GM06990 (cell line): ENCODE measurements around the gene KCNK13.
"Not testable (repeated sequence)": the region's sequence is repeated elsewhere in the genome, so short reads cannot be mapped to it uniquely, and the experiment has no call there.

ENCODE experiments used
- DNase-seq: peaks from one replicate; pipeline ENCODE4 v3.0.0-alpha.2; 2011; ENCODE audit not compliant: insufficient read length; ENCODE audit errors: extremely low read depth
- H3K27me3 ChIP-seq: replicated peaks from 2 replicates; pipeline ENCODE4 v1.6.0; 2011; ENCODE audit warnings: low read length; ENCODE audit not compliant: control insufficient read depth, insufficient read depth
- H3K36me3 ChIP-seq: 2 replicates; pipeline ENCODE4 v1.5.1; 2011; ENCODE audit warnings: low read length; ENCODE audit not compliant: control insufficient read depth, insufficient read depth
- H3K4me3 ChIP-seq: replicated peaks from 2 replicates; pipeline ENCODE4 v1.5.1; 2011; ENCODE audit warnings: low read depth, mild to moderate bottlenecking, control low read depth, low read length
- TF ChIP-seq, protein P1 (sequence below): IDR thresholded peaks from 2 replicates; pipeline ENCODE4 v1.5.1; 2011; ENCODE audit warnings: low read length, control low read depth, mild to moderate bottlenecking, inconsistent platforms; ENCODE audit not compliant: insufficient read depth, poor library complexity, severe bottlenecking

Gene KCNK13

DNA sequence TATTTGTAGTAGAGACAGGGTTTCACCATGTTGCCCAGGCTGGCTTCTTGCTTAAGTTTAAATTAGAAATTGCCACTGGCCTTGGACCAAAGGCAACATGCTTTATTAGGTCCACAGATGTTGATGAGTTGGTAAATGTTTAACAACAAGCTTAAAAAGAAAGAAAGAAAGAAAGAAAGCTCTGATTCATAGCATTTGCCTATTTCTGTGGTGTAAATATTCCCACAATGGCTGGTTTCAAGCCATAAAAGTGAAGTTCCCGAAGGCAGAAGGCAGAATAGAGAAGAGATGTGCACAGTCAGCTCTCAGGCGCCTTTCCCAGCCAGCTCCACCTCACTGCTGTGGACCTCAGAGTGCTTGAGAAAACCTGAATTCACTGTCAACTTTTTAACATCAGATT lies 26.4 kb downstream of the KCNK13 start:
- Histone ChIP-seq H3K27me3 (no peaks in the 10 kb centered on the region), H3K4me3 (no peak overlapping the region), H3K36me3 (no peaks in the 10 kb centered on the region)
- no peak for DNase-seq
- TF ChIP-seq, protein P1, sequence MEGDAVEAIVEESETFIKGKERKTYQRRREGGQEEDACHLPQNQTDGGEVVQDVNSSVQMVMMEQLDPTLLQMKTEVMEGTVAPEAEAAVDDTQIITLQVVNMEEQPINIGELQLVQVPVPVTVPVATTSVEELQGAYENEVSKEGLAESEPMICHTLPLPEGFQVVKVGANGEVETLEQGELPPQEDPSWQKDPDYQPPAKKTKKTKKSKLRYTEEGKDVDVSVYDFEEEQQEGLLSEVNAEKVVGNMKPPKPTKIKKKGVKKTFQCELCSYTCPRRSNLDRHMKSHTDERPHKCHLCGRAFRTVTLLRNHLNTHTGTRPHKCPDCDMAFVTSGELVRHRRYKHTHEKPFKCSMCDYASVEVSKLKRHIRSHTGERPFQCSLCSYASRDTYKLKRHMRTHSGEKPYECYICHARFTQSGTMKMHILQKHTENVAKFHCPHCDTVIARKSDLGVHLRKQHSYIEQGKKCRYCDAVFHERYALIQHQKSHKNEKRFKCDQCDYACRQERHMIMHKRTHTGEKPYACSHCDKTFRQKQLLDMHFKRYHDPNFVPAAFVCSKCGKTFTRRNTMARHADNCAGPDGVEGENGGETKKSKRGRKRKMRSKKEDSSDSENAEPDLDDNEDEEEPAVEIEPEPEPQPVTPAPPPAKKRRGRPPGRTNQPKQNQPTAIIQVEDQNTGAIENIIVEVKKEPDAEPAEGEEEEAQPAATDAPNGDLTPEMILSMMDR, result no peak

DNA sequence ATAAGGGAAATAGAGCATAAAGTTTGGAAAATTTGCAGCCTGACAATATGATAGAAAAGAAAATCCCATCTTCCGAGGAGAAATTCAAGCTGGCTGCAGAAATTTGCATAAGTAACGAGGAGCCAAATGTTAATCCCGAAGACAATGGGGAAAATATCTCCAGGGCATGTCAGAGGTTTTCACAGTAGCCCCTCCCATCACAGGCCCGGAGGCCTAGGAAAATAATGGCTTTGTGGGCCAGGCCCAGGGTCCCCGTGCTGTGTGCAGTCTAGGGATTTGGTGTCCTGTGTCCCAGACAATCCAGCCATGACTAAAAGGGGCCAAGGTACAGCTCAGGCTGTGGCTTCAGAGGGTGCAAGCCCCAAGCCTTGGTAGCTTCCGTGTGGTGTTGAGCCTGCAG lies 27.7 kb downstream of the KCNK13 start:
- H3K36me3 ChIP-seq, H3K27me3 ChIP-seq, DNase-seq, H3K4me3 ChIP-seq: not testable (repeated sequence)

DNA sequence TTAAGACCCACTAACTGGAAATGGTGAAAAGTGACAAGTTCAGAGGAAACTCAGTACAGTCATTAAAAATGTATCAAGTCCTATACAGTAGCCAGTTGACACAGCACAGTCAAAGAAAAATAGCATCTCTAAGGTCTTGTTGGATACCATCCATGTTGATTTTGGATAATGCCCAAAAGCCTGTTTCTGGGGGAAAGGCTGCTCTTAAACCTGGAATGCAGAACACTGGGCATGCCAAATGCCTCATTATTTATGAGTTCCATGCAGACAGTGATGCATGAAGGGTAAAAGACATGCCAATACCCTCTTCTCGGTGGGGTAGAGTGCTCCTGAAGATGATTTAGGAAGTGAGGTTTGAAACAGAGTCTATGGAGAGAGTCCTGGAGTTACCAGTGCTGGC lies 29.6 kb downstream of the KCNK13 start:
- Histone ChIP-seq H3K27me3 (no peaks in the 10 kb centered on the region), H3K36me3 (no peaks in the 10 kb centered on the region), H3K4me3 (no peak overlapping the region)
- TF ChIP-seq, protein P1, result no peak
- DNase-seq, result no peak

DNA sequence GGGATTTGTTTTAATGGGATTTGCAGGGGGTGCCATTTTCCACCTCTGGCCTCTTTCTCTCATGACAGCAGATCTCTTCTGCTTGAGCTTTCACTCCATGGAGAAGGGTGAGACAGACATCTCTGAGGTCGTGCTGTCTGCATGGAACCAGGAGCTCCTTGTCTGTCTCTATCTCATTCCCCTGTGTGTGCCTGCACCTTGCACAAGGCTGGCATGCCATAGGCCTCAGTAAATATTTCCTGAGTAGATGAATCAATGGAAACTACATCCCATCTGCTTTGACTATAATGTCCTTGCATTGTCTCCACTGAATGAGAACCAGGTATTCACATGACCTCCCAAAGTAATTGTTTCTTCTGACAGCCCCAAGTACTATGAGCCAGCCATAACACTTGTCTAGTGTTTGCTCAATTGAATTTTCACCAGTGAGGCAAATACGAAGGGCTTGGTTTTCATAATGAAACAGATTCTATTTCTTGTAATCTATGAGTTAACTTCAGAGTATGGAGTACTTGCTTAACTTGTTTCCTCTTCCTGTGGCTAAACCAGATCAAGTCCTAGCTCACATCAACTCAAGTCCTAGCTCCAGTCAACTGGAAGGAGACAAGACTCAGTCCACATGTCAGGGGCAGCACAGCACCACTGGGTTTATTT lies 32.3 kb downstream of the KCNK13 start:
- Histone ChIP-seq H3K4me3 (no peak overlapping the region), H3K36me3 (no peaks in the 10 kb centered on the region), H3K27me3 (no peaks in the 10 kb centered on the region)
- DNase-seq, result no peak
- TF ChIP-seq, protein P1, result no peak

DNA sequence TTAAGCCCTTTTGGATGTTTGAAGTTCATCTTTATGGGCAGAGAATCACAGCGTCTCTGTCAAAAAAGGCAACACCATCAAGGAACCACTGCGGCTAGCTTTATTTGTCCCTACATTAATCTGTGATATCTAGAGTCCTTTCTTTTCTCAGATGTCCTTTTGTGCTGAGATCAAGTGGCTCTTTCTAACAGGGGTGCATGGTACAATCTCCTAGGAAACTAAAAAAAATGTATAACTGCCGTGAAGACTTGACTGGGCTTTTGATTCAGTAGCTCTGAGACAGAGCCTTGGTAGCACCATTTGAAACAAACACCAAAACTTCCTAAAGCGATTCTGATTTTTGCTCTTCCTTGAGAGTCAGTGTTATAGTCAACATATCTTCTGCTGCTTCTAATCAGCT lies 33.3 kb downstream of the KCNK13 start:
- no peak overlapping the region for H3K4me3 ChIP-seq
- TF ChIP-seq, protein P1, result no peak
- no peaks in the 10 kb centered on the region for H3K36me3 ChIP-seq
- H3K27me3 ChIP-seq, result no peaks in the 10 kb centered on the region
- no peak for DNase-seq

DNA sequence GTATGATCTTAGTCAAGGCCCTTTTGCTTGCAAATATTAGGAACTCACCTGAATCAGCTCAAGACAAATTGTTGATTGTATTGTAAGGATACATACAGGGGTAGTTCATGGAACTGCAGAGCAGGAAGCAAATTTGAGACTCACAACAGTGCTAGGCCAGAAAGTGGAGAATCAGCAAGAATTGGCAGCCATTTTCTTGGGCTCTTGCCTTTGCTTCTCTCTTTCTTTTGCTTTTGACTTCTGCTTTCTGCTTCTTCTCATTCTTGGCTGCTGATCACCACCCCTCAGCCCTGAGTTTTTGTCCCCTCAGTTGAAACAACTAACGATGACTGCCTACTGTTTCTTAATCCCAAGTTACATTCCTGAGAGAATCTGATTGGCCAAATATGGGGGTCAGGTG lies 34.8 kb downstream of the KCNK13 start:
- no peak for DNase-seq
- TF ChIP-seq, protein P1, result no peak
- H3K36me3 ChIP-seq, result no peaks in the 10 kb centered on the region
- H3K4me3 ChIP-seq, result no peak overlapping the region
- no peaks in the 10 kb centered on the region for H3K27me3 ChIP-seq
